Activated CD8-positive, alpha-beta memory T cell treated with anti-CD3 and anti-CD28 coated beads, Interleukin-2, amount 10 ng/mL, durations not matched to agents 7 days and 5 days (primary cell): ENCODE results near the gene BMPER. TPM values are rescaled to one million over a fixed set of nuclear protein-coding genes. Genes with fewer than 3 reads are reported as not detected.

Source experiments
- ATAC-seq: fragments of 150-1000 bp; cut with Tn5 transposase; one replicate; pipeline ENCODE4 v1.10.0; 2021; ENCODE audit warnings: moderate library complexity
- CTCF ChIA-PET: fragments of 350-600 bp; sonication (Branson Sonifier 250); formaldehyde crosslinking; loops from one replicate; lab custom pipeline; 2021; ENCODE audit warnings: antibody characterized with exemption; lab: Charles Lee
- DNase-seq: peaks from one replicate; pipeline ENCODE4 v3.0.0-alpha.2; 2020
- H3K27ac Mint-ChIP-seq: one replicate; pipeline ENCODE4 v1.8.0; 2021; ENCODE audit warnings: mild to moderate bottlenecking, mixed read lengths
- H3K27me3 Mint-ChIP-seq: one replicate; pipeline ENCODE4 v1.8.0; 2021; ENCODE audit warnings: mixed read lengths
- H3K36me3 Mint-ChIP-seq: one replicate; pipeline ENCODE4 v1.8.0; 2021; ENCODE audit warnings: mild to moderate bottlenecking, mixed read lengths
- H3K4me1 Mint-ChIP-seq: one replicate; pipeline ENCODE4 v1.8.0; 2021; ENCODE audit warnings: mixed read lengths
- H3K4me3 Mint-ChIP-seq: one replicate; pipeline ENCODE4 v1.8.0; 2021; ENCODE audit warnings: mild to moderate bottlenecking, moderate library complexity, mixed read lengths
- H3K9me3 Mint-ChIP-seq: one replicate; pipeline ENCODE4 v1.8.0; 2022; ENCODE audit warnings: low read depth, mixed read lengths
- total RNA-seq, 2 experiments: library from RNA; stranded (reverse); gene quantifications; one replicate each; pipeline ENCODE4 v1.2.3, GENCODE V29; 2021

BMPER gene
- total RNA-seq, 2 experiments from 2014 or later = not detected

GRCh38 chr7:33901847-33902246 is 3.5 kb upstream of the BMPER start:
- ATAC-seq = no peak
- Mint-ChIP-seq H3K36me3 (no peaks in the 10 kb centered on the region), H3K4me3 (no peak overlapping the region), H3K9me3 (no peaks in the 10 kb centered on the region), H3K27me3 (peaks cover 69% of the 10 kb centered on the region), H3K27ac (no peak overlapping the region), H3K4me1 (peaks cover 6% of the 10 kb centered on the region)
- DNase-seq = no peak
- CTCF ChIA-PET = no interaction called here

- ATAC-seq (no peak), DNase-seq (no peak)
- Mint-ChIP-seq H3K27me3 (peaks cover 72% of the 10 kb centered on the region), H3K9me3 (no peaks in the 10 kb centered on the region), H3K27ac (no peak overlapping the region), H3K4me1 (peaks cover 6% of the 10 kb centered on the region), H3K36me3 (no peaks in the 10 kb centered on the region), H3K4me3 (no peak overlapping the region)
- CTCF ChIA-PET = no interaction called here
Measured at GRCh38 chr7:33902746-33903145, 2.6 kb upstream of the BMPER start.

- no peak for DNase-seq
Measured at GRCh38 chr7:33903791-33904680, 1.3 kb upstream of the BMPER start.

GRCh38 chr7:33904681-33905388 is 504 bp upstream of the BMPER start:
- H3K27me3 Mint-ChIP-seq = peaks cover 78% of the 10 kb centered on the region
- DNase-seq (no peak), ATAC-seq (peak; percentile 69)
- peaks cover 6% of the 10 kb centered on the region for H3K4me1 Mint-ChIP-seq
- CTCF ChIA-PET = interaction anchor here (2.4 to 2.7 kb wide), 2 partner anchors 9 to 28 kb away, joined by 8 to 10 read pairs; no protein-coding TSS in a partner anchor
- peak overlapping the region; percentile 57 for H3K4me3 Mint-ChIP-seq
- no peaks in the 10 kb centered on the region for H3K9me3 Mint-ChIP-seq
- H3K27ac Mint-ChIP-seq = no peak overlapping the region
- no peaks in the 10 kb centered on the region for H3K36me3 Mint-ChIP-seq

More at GRCh38 chr7:33903791-33904680, 1.3 kb upstream of the BMPER start:
- CTCF ChIA-PET = interaction anchor here (2.4 to 2.7 kb wide), 2 partner anchors 8 to 29 kb away, joined by 8 to 10 read pairs; no protein-coding TSS in a partner anchor
- no peaks in the 10 kb centered on the region for H3K9me3 Mint-ChIP-seq
- H3K27ac Mint-ChIP-seq = no peak overlapping the region
- ATAC-seq = peak; percentile 44
- H3K27me3 Mint-ChIP-seq = peaks cover 77% of the 10 kb centered on the region
- H3K4me3 Mint-ChIP-seq = peak overlapping the region; percentile 57
- peaks cover 6% of the 10 kb centered on the region for H3K4me1 Mint-ChIP-seq
- no peaks in the 10 kb centered on the region for H3K36me3 Mint-ChIP-seq

- no peak for ATAC-seq
- H3K4me3 Mint-ChIP-seq = no peak overlapping the region
- peaks cover 6% of the 10 kb centered on the region for H3K4me1 Mint-ChIP-seq
- no peak for DNase-seq
- H3K27ac Mint-ChIP-seq = no peak overlapping the region
- no peaks in the 10 kb centered on the region for H3K36me3 Mint-ChIP-seq
- CTCF ChIA-PET = interaction anchor here (1.0 kb wide), 1 partner anchor 11 kb away, joined by 3 read pairs; no protein-coding TSS in a partner anchor
- H3K27me3 Mint-ChIP-seq = peaks cover 77% of the 10 kb centered on the region
- no peaks in the 10 kb centered on the region for H3K9me3 Mint-ChIP-seq
Measured at GRCh38 chr7:33906697-33907096, 1.4 kb downstream of the BMPER start.

- ATAC-seq = no peak
- DNase-seq = no peak
- Mint-ChIP-seq H3K27ac (no peak overlapping the region), H3K4me3 (no peak overlapping the region), H3K36me3 (no peaks in the 10 kb centered on the region), H3K9me3 (no peaks in the 10 kb centered on the region), H3K4me1 (peaks cover 6% of the 10 kb centered on the region), H3K27me3 (peaks cover 73% of the 10 kb centered on the region)
- CTCF ChIA-PET = no interaction called here
Measured at GRCh38 chr7:33907625-33908024, 2.3 kb downstream of the BMPER start.

GRCh38 chr7:33909318-33909717 is 4.0 kb downstream of the BMPER start:
- no peak for ATAC-seq
- H3K36me3 Mint-ChIP-seq = no peaks in the 10 kb centered on the region
- DNase-seq = no peak

GRCh38 chr7:33909755-33910154 is 4.4 kb downstream of the BMPER start:
- H3K27me3 Mint-ChIP-seq = peaks cover 58% of the 10 kb centered on the region
- no peaks in the 10 kb centered on the region for H3K4me1 Mint-ChIP-seq
- no peak overlapping the region for H3K27ac Mint-ChIP-seq
- DNase-seq = no peak
- H3K36me3 Mint-ChIP-seq = no peaks in the 10 kb centered on the region
- ATAC-seq = no peak
- no peaks in the 10 kb centered on the region for H3K9me3 Mint-ChIP-seq
- H3K4me3 Mint-ChIP-seq = no peak overlapping the region
- CTCF ChIA-PET = interaction anchor here (1.7 kb wide), 1 partner anchor 23 kb away, joined by 10 read pairs; no protein-coding TSS in a partner anchor

More at GRCh38 chr7:33909318-33909717, 4.0 kb downstream of the BMPER start:
- CTCF ChIA-PET = interaction anchor here (1.7 kb wide), 1 partner anchor 23 kb away, joined by 10 read pairs; no protein-coding TSS in a partner anchor
- Mint-ChIP-seq H3K4me1 (no peaks in the 10 kb centered on the region), H3K9me3 (no peaks in the 10 kb centered on the region), H3K27me3 (peaks cover 56% of the 10 kb centered on the region), H3K4me3 (no peak overlapping the region), H3K27ac (no peak overlapping the region)

- Mint-ChIP-seq H3K36me3 (no peaks in the 10 kb centered on the region), H3K4me1 (no peaks in the 10 kb centered on the region), H3K9me3 (no peaks in the 10 kb centered on the region), H3K4me3 (no peak overlapping the region), H3K27me3 (peaks cover 56% of the 10 kb centered on the region), H3K27ac (no peak overlapping the region)
- CTCF ChIA-PET = no interaction called here
- DNase-seq = no peak
- no peak for ATAC-seq
Measured at GRCh38 chr7:33910756-33911155, 5.4 kb downstream of the BMPER start.

- Mint-ChIP-seq H3K9me3 (no peaks in the 10 kb centered on the region), H3K4me1 (no peaks in the 10 kb centered on the region), H3K36me3 (no peaks in the 10 kb centered on the region), H3K27me3 (peaks cover 12% of the 10 kb centered on the region), H3K4me3 (no peak overlapping the region), H3K27ac (no peak overlapping the region)
- DNase-seq = no peak
- no peak for ATAC-seq
- CTCF ChIA-PET = interaction anchor here (1.4 kb wide), 1 partner anchor 16 kb away, joined by 4 read pairs; no protein-coding TSS in a partner anchor
Measured at GRCh38 chr7:33916357-33917081, 11.2 kb downstream of the BMPER start.

- DNase-seq (no peak), ATAC-seq (no peak)
- Mint-ChIP-seq H3K36me3 (no peaks in the 10 kb centered on the region), H3K27ac (no peak overlapping the region), H3K27me3 (peaks cover 10% of the 10 kb centered on the region), H3K9me3 (no peaks in the 10 kb centered on the region), H3K4me1 (no peaks in the 10 kb centered on the region), H3K4me3 (no peak overlapping the region)
- CTCF ChIA-PET = no interaction called here
Measured at GRCh38 chr7:33917661-33918060, 12.3 kb downstream of the BMPER start.

- DNase-seq (no peak), ATAC-seq (no peak)
- no peaks in the 10 kb centered on the region for H3K4me1 Mint-ChIP-seq
- peaks cover 10% of the 10 kb centered on the region for H3K27me3 Mint-ChIP-seq
- no peaks in the 10 kb centered on the region for H3K9me3 Mint-ChIP-seq
- H3K4me3 Mint-ChIP-seq = no peak overlapping the region
- no peak overlapping the region for H3K27ac Mint-ChIP-seq
- no peaks in the 10 kb centered on the region for H3K36me3 Mint-ChIP-seq
- CTCF ChIA-PET = interaction anchor here (0.7 kb wide), 1 partner anchor 15 kb away, joined by 3 read pairs; no protein-coding TSS in a partner anchor
Measured at GRCh38 chr7:33918438-33919143, 13.3 kb downstream of the BMPER start.
